ENCODE measurements around the gene ANKRD35.

- TF ChIP-seq CTCF (IDR thresholded peaks at IDR 0.05; ENCODE audit: insufficient read depth, low read depth, low read length) = no peak
- no peak for TF ChIP-seq EZH2 (IDR thresholded peaks at IDR 0.05; ENCODE audit: insufficient read depth, low read length)
Measured at GRCh38 chr1:145893306-145894055, 7.8 kb upstream of the ANKRD35 start.
